Activated CD4-positive, CD25-positive, alpha-beta regulatory T cell treated with anti-CD3 and anti-CD28 coated beads, Interleukin-2, amount 50 U/mL, for 72 hours (primary cell): ENCODE measurements around the gene PIK3IP1.
"Not testable (repeated sequence)": the region's sequence is repeated elsewhere in the genome, so short reads cannot be mapped to it uniquely, and the experiment has no call there.

Experiments used
- DNase-seq: peaks from one replicate; pipeline ENCODE4 v3.0.0; 2021

PIK3IP1 gene

DNA sequence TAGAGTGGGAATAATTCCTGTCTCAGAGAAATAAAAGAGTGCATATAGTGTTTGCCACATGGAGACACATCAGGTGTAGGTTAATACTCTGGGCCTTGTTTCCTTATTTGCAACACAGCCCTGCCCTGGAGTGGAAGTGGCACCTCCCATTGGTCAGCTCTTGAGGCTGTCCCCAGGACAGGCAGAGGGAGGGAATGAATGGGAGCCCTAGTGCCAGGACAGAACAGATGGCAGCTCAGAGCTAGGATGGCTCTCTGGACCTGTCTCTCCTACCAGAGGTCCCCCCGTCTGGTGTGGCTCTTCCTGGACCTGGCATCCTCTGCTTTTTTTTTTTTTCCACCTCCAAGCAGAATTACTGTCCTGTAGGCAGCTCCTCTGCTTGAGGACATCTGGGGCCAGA lies 44.6 kb downstream of the PIK3IP1 start:
- DNase-seq, result no peak

GRCh38 chr22:31246687-31247086 lies 45.6 kb downstream of the PIK3IP1 start:
- DNase-seq, result no peak

DNA sequence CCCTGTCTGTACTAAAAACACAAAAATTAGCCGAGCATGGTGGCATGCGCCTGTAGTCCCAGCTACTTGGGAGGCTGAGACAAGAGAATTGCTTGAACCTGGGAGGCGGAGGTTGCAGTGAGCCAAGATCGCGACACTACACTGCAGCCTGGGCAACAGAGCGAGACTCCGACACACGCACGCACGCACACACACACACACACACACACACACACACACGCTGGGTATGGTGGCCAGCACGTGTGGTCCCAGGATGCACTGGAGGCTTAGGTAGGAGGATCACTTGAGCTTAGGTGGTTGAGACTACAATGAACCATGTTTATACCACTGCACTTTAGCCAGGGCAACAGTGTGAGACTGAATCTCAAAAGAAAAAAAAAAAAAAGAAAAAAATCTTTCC lies 46.3 kb downstream of the PIK3IP1 start:
- not testable (repeated sequence) for DNase-seq

GRCh38 chr22:31244943-31245451 lies 47.3 kb downstream of the PIK3IP1 start:
- DNase-seq, result no peak

DNA sequence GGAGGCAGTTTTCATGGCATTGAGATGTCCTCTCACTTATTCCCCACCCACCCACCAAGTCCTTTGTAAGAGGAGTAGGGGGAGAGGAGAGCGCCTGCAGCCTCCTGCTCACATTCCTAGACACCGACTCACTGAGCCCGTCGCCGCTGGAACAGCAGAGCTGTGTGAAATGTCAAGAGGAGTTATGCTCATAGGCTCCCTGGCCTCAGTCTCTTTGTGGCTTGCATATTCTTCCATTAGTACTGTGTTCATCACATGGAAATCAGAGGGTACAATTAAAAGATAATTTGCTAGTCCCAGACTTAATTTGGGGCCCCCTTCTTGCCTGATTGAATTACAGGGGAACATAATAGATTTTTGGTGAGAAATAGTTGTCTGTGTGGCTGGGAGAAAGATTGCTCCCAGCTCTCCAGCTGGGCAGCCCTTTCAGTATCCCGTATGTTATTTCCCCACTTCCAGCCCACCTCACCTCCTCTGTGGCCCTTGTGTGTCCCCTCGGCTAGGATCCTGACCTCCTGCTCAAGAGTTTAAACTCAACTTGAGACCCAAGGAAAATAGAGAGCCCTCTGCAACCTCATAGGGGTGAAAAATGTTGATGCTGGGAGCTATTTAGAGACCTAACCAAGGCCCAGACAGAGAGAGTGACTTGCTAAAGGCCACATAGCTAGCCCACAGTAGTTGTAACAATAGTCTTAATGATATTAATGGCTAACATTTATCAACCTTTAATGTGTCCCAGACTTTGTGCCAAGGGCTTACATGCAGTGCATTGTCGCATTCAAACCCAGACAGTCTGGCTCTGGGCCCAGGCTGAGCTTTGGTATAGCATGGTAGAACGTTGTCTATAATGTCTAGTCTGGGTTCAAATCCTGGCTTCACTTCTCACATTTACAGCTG lies 48.0 kb downstream of the PIK3IP1 start:
- DNase-seq, result no peak

- no peak for DNase-seq
Observed at GRCh38 chr22:31243339-31244045, 48.8 kb downstream of the PIK3IP1 start.

GRCh38 chr22:31241936-31242335 lies 50.4 kb downstream of the PIK3IP1 start:
- DNase-seq, result no peak

DNA sequence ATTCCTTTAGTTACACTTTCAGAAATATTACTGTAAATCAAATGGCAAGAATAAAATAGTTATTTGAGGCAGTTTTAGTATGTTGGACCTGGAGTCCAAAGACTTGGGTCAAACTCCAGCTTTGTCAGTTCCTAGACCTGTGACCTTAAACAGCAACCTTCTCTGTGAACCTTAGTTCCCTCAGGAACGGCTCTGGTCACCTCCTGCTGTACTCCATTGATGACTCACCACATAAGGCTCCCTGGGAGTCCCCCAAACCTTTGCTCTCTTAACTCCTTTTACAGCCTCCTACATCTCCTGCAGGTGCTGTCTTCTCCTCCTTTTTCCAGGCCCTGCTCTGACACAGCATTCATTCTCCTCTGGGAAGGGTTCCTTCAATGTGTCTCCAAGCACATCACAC lies 51.1 kb downstream of the PIK3IP1 start:
- no peak for DNase-seq

DNA sequence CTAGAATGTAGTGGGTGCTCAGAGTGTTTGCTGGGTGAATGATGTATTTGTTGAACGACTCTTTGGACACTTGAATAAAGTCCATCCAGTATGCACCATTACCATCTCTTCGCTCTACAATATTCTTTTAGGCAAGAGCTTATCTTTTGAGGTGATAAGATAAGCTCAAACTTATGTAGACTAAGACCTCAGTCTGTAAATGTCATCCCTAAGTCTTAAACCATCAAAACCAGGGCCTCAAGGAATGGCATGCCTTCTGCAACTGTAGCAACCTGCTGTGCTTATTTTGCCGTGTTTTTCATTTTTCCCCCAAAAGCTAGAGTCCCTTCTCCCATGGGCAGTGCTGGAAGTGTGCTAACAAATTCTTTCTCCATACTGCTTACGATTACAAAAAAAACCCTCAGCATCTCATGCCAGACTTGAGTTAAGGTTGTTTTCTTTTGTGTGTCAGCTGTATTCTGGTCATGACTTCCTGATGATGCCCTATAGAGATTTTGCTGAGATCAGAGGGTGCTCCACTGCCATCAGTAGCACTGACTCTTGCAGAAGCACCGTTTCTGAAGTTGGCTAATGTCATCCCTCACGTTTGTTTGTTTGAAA lies 52.4 kb downstream of the PIK3IP1 start:
- DNase-seq, result no peak

- DNase-seq, result no peak
Observed at GRCh38 chr22:31238057-31238456, 54.2 kb downstream of the PIK3IP1 start.

DNA sequence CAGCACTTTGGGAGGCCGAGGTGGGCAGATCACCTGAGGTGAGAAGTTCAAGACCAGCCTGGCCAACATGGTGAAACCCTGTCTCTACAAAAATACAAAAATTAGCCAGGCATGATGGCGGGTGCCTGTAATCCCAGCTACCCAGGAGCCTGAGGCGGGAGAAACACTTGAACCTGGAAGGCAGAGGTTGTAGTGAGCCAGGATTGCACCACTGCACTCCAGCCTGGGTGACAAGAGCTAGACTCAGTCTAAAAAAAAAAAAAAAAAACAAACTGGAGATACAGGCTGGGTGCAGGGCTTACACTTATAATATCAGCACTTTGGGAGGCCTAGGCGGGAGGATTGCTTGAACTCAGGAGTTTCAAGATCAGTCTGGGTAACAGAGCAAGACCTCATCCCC lies 56.2 kb downstream of the PIK3IP1 start:
- not testable (repeated sequence) for DNase-seq

DNA sequence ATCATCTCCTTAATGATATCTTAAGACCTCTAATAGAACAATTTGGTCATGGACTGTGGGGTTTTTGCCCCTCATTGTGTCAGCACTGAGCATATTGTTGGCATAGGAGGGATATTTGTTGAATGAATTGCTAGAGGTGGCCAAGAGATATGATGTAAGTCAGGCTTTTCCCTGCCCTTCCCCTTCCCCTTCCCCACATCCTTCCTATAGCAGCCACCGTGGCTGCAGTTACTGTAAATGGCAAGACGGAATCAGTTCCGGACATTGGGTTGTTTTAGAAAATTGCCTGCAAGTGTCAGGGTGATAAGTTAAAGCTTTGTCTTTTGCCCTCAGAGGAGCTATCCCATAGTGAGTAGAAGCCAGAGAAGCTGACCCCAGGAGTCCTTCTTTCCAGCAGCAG lies 57.2 kb downstream of the PIK3IP1 start:
- no peak for DNase-seq

- DNase-seq, result no peak
Observed at GRCh38 chr22:31233001-31233400, 59.3 kb downstream of the PIK3IP1 start.
